ENCODE measurements around the gene RASGEF1C. TPM values are rescaled to one million over a fixed set of nuclear protein-coding genes. Genes with fewer than 3 reads are reported as not detected.

Gene RASGEF1C
- total RNA-seq, 4 donors from 2014 or later = 0.58 to 4.0 (median 2.1) TPM

DNA sequence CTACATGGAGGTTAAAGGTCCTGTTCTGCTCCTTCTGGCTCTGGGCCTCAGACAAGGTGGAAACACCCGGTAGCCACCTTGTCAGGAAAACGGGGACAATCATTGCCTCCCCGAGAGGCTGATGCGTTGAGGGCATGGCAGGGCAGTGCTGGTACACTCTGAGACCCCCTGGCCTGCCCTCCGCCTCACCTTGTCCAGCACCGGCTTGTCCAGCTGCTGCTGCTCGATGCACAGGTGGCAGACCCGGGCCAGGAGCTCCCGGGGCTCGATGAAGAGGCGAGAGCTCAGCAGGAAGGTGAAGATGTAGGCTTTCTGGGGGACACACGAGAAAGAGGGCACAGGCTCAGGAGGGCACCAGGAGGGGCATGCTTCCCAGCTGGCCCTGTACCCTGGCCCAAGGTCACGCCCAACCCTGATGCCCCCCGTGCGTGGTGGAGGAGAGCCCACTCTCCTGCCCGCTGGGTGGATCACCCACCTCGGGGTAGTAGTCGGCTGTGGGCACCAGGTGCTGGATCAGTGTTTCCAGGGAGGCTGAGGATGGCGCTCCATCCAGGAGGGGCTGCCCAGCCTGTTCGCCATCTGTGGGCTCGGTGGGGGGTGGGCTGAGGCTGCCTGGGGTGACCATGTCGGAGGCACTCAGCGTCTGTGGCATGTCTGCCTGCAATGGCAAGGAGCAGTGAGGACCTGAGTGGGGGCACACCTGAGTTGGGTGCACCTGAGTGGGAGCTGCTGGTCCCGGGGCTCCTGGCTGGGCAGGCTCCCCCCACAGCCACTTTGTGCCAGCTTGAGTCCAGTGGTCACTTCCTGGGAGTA is 71.4 kb downstream of the RASGEF1C start:
- TF ChIP-seq, protein P1, sequence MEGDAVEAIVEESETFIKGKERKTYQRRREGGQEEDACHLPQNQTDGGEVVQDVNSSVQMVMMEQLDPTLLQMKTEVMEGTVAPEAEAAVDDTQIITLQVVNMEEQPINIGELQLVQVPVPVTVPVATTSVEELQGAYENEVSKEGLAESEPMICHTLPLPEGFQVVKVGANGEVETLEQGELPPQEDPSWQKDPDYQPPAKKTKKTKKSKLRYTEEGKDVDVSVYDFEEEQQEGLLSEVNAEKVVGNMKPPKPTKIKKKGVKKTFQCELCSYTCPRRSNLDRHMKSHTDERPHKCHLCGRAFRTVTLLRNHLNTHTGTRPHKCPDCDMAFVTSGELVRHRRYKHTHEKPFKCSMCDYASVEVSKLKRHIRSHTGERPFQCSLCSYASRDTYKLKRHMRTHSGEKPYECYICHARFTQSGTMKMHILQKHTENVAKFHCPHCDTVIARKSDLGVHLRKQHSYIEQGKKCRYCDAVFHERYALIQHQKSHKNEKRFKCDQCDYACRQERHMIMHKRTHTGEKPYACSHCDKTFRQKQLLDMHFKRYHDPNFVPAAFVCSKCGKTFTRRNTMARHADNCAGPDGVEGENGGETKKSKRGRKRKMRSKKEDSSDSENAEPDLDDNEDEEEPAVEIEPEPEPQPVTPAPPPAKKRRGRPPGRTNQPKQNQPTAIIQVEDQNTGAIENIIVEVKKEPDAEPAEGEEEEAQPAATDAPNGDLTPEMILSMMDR (IDR thresholded peaks at IDR 0.05) = no peak
- no peak for TF ChIP-seq POLR2A (IDR thresholded peaks at IDR 0.05)
- intact Hi-C loops (cut with DNase I) = loop anchor here (10.0 kb wide), 1 partner anchor 177 kb away; no protein-coding TSS in a partner anchor
- Histone ChIP-seq H3K4me1 (no peaks in the 10 kb centered on the region), H3K9me3 (no peaks in the 10 kb centered on the region), H3K27ac (no peak overlapping the region), H3K36me3 (no peaks in the 10 kb centered on the region), H3K4me3 (replicated peaks in 1 of 3) (no peak overlapping the region), H3K27me3 (no peaks in the 10 kb centered on the region)
- 90 to 93% methylated on average over 18 to 23 of the region's 24 CpGs for WGBS, 2 donors
- DNase-seq = no peak

DNA sequence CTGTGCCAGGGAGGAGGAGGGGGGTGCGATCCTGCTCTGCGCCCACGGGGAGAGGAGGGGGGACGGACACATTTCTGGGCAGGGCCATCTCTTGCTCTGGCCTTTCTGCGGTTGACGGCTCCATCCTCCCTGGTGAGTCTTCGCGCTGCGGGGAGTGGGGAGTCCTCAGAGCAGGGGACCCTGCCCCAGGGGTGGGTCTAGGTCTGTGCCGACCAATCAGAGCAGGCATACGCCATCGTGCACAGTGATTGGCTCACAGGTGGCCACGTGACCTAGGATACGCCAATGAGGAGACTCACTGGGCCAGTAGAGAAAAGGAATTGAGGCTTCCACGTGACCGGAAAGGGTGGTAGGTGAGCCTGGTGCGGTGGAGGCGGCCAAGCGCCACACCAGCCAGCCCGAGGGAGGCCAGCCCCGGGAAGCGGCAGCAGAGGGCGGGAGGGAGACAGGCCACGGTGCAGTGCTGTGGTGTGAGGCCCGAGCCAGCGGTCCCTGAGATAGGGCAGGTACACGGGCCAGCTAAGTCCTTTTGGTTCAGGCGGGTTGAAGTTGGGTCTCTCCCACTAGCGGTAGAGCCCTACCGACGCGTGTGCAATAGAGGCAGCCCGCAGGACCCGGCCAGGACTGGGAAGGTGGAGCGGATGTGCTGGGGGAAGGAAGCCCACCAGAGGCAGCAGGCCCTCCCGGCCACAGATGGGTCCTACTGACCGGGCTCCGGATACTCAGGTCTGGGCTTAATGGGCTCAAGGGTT is 72.2 kb downstream of the RASGEF1C start:
- Histone ChIP-seq H3K9me3 (no peaks in the 10 kb centered on the region), H3K4me1 (peaks cover 0 to under 1% of the 10 kb centered on the region in 2 donors), H3K27me3 (no peaks in the 10 kb centered on the region), H3K36me3 (no peaks in the 10 kb centered on the region), H3K27ac (no peak overlapping the region), H3K4me3 (replicated peaks in 1 of 3) (no peak overlapping the region)
- no peak for DNase-seq
- WGBS, 2 donors = 94 to 96% methylated on average over 30 to 32 of the region's 38 CpGs
- TF ChIP-seq POLR2A (IDR thresholded peaks at IDR 0.05) = no peak
- TF ChIP-seq, protein P1 (IDR thresholded peaks at IDR 0.05) = no peak
- intact Hi-C loops (cut with DNase I) = loop anchor here (10.0 kb wide), 1 partner anchor 178 kb away; no protein-coding TSS in a partner anchor

DNA sequence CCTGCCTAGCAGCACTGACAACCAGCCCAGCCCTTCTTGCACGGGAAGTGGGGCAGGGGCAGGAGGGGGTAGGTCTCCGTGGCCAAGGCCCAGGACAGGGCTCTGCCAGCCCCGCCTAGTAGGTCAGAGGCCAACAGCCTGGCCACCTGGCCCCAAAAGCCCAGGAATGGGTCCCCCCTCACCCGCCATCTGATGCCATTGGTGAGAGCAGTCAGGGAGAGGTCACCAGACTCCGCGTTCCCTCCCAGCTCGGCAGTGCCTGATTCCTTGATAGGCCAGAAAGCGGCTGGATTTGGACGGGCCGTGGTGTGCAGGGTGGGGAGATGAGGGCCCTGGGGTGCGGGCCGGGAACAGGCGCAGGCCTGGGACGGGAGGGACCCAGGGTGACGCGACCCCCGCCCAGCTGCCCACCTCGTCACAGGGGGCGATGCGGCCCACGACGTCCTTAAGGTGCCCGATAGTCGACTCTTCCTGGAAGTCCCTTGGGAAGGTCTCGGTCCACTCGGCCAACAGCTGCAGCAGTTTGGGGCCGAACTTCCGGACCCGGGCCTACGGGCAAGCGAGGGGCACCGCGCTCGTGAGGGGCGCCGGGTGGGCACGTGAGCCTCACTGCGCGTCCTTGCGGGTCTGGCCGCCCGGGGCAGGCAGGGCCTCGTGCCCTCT is 72.9 kb downstream of the RASGEF1C start:
- WGBS, 2 donors = 94 to 95% methylated on average over 32 to 34 of the region's 43 CpGs
- H3K27me3 ChIP-seq = no peaks in the 10 kb centered on the region
- peaks cover 4 to 7% of the 10 kb centered on the region in 2 donors for H3K4me1 ChIP-seq
- no peaks in the 10 kb centered on the region for H3K9me3 ChIP-seq
- intact Hi-C loops (cut with DNase I) = loop anchor here (10.0 kb wide), 1 partner anchor 179 kb away; no protein-coding TSS in a partner anchor
- DNase-seq = no peak
- H3K36me3 ChIP-seq = no peaks in the 10 kb centered on the region
- no peak overlapping the region for H3K4me3 ChIP-seq (replicated peaks in 1 of 3)
- TF ChIP-seq, protein P1 (IDR thresholded peaks at IDR 0.05) = no peak
- TF ChIP-seq POLR2A (IDR thresholded peaks at IDR 0.05) = no peak
- no peak overlapping the region for H3K27ac ChIP-seq

DNA sequence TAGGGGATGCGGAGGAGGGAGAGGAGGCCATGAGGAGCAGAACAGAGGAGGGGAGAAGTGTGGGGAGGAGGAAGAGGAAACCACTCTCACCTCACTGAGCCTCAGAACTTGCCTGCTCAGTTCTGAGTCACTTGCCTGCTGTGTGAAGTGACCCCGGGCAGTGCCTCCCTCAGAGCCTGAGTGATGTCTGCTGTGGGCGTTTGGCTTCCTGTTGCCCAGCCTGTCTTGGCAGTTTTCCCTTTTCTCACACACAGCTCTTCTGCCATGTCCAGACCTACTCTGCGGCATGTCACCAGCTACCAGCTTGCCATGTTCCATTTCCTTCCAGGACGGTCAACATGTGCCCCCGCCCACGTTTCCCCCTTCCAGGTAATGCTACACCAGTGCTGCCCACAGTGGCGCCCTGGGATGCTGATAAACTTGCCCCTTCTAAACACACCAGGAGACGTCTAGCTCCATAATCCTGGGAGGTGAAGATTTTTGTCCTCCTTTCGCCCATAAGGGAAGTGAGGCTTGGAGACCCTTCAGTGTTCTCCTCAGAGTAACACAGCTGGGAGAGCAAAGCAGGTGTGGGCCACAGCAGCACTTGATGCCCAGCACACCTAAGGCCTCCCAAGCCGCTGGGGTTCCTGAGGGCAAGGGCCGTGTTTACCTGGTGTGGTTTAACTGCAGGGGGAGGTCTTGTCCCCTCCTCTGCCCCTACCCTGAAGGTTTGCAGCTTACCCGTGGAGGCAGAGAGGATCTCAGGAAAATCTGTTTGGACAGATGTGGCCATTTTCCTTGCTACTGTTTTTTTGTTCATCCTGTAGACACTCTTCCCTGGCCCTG is 73.7 kb downstream of the RASGEF1C start:
- H3K27me3 ChIP-seq = no peaks in the 10 kb centered on the region
- no peak overlapping the region for H3K27ac ChIP-seq
- DNase-seq = no peak
- no peaks in the 10 kb centered on the region for H3K36me3 ChIP-seq
- intact Hi-C loops (cut with DNase I) = loop anchor here (10.0 kb wide), 1 partner anchor 179 kb away; no protein-coding TSS in a partner anchor
- 69 to 71% methylated on average over 12 to 13 of the region's 13 CpGs for WGBS, 2 donors
- H3K4me1 ChIP-seq = peaks cover 6 to 7% of the 10 kb centered on the region in 2 donors
- TF ChIP-seq, protein P1 (IDR thresholded peaks at IDR 0.05) = no peak
- TF ChIP-seq POLR2A (IDR thresholded peaks at IDR 0.05) = no peak
- no peak overlapping the region for H3K4me3 ChIP-seq (replicated peaks in 1 of 3)
- H3K9me3 ChIP-seq = no peaks in the 10 kb centered on the region
